Measurements from ENCODE around the gene ALK. TPM values are rescaled to one million over a fixed set of nuclear protein-coding genes. Genes with fewer than 3 reads are reported as not detected.

The ALK gene
- total RNA-seq, 1 donor from 2014 or later: not detected

DNA sequence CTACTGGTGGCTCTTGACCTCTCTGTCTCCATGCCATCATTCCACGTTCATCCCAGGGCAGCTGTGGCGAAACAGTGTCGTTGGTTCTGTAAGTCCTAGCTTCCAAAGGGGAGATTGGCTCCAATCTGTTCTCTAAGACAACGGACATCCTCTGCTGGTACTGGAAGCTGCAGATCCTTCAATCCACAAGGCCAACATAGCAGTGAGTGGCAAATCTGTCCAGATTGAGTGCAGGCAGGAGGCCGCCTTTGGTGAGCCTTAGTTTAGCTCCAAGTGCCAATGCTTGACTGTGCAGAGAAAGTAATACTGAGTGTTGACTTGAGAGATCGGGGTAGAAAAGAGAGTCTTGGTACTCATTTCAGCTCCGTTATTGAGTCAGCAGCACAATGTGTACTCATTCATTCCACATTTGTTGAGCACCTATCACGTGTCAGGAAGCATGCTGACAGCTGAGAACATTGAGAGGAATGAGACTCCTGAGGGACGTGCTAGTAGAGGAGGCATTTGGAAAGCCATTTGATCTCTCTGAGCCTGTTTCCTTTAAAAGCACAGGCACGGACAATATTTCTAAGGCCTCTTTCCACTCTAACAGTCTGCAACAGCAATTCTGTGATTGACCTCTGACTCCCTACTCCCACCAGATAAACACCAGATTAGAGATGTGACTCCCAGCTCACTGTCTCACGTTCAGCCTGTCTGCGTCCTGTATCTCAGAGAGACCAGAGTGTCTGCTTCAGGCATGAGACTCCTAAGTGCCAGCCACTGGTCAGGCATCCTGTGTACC, 500.2 kb downstream of the ALK start:
- intact Hi-C loops (cut with micrococcal nuclease): no loop called here

DNA sequence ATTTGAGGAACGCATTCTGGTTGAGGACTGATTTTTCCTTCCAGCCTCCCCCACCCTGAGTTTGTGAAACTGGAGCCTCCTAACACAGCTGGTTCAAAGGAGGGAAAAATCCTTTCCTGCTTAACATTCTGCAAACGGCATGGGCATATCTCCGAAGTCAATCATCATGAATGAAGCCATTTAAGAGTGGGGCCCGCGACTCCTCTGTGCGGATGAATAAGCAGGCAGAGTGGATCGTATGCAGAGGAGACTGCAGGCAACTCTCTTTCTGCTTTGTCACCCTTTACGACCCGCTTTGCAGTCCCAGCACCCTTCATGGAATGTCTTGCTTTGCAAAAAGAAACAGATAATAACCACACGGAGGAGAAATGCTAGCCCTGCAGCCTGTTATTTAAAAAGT, 500.9 kb downstream of the ALK start:
- intact Hi-C loops (cut with micrococcal nuclease): no loop called here

DNA sequence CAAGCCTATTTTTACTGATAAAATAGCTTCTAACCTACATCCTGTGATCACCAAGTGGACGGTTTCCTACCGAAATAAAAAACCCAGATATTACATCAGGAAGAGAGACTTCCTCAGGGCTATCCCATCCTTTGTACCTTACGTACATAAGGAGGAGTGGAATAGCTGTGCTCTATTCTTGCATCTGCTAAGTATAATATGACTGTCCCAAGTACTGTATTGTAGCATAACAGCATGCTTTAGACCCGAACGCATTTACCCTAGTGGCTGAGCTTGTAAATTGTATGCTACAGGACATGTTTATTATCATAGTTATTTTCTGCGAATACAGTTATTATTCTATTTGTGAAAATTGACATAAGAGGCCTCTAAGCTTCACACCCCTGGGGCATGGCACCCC, 503.8 kb downstream of the ALK start:
- intact Hi-C loops (cut with micrococcal nuclease): no loop called here

DNA sequence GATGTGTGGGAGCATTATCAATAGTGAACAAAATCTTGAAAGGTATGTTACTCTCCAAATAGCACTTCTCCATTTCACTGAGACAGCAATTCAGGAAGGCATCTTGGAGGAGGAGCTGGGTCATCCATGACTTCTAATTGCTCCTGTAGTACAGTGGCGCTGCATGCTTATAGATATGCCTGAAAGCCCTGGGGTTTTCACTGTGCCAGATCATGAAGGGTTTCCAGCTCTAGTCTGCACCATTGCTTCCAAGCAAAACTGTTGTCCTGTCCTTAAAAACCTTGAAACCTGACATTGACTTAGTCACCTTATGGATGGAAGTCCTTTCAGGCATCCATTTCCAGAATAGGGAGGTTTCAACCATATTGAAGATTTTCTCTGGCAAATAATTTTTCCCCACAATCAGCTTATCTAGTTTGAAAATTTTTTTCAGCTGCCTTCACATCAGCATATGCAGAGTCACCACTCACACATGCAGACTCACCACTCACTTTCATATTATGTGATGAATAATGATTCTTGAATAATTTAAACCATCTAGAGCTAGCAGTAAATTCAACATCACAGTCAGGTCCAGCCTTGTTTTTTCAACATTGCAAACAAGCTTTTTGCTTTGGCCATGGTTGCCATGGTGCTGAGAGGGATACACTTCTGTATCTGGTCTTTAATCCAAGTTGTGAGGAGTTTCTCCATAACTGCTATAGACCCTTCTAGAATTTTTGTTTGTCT, 509.0 kb downstream of the ALK start:
- intact Hi-C loops (cut with micrococcal nuclease): no loop called here

DNA sequence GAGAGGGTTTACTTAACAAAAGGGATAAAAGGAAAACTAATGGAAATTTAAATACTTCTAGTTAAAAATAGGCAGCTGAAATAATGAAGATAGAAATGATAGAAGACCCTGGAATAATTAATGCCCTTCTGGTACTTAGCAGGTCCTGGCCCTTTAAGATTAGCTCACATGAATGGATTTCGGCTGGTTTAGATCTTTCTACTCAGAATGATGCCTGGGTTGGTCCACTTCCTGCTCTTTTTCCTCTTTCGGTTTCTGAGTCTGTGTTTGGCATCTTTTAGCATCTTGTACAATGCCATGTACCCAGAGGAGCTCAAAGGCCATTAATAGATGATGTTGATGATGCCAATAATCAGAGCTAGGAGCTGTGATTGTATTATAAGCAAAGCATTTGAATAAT, 515.7 kb downstream of the ALK start:
- intact Hi-C loops (cut with micrococcal nuclease): no loop called here

DNA sequence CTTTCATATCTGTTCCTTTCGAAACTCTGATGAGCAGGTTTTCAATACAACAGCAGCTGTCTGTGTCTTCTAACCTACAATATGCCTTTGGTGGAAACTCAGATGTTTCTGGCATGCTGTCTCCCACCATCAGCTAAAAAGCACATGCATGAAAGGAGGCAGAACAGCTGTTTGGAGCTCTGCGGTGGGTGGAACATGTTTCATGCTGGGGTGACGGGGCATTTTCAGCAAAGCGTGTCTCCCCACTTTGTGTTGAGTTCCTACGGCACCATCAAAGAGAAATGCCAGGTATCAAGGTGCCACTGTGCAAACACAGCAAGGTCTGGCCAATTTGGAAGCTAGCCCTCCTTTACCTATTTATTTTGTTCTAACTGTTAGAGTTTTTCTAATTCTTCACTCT, 516.1 kb downstream of the ALK start:
- intact Hi-C loops (cut with micrococcal nuclease): no loop called here

DNA sequence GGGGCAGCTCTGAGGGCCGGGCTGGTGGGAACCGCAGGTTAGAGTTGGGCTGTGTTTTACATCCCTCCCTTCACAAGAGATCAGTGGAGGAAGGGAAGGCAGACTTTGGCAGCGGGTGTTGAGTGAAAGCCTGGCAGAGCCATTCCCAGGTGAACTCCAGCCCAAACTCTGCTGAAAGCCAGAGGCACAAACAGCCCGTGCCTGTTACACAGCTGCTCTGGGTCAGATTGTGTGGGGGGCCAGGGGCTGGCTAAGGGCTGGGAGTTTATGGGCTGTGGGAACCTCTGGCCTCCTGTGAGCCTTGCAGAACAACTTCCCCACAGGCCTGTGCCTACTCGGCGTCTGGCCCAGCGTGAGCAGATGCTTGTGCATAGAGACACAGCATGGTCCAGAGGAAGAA, 519.4 kb downstream of the ALK start:
- intact Hi-C loops (cut with micrococcal nuclease): no loop called here

DNA sequence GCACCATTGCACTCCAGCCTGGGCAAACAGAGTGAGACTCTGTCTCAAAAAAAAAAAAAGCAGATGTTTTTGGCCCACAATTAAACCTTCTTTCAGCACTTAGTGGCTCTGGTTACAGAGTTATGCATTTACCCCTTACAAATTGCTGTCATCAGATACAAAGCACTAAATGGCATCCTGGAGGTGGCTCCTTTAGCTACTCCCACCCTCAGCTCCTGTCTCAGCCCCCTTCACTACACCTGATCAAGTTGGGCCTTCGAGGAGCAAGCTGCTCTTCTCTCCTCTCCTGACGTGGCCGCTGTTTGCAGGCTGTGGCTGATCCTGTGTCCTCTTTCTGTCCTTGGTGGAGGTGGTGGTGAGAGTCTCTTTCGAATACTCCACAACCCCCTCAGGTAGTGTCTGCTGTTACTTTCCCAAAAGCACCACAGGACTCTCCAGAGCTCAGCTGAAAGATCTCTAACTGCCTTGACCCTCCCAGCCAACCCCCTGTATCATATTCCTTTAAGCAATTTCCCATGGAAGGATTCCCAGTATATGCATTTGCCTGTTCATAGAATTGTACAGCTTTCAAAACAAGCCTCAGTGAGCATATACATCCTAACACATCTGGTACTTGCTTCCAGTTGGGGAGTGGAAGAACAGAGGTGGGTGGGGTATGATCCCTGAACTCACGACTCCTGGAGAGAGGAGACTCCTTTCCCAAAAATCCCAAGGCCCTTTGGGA, 520.3 kb downstream of the ALK start:
- intact Hi-C loops (cut with micrococcal nuclease): no loop called here

DNA sequence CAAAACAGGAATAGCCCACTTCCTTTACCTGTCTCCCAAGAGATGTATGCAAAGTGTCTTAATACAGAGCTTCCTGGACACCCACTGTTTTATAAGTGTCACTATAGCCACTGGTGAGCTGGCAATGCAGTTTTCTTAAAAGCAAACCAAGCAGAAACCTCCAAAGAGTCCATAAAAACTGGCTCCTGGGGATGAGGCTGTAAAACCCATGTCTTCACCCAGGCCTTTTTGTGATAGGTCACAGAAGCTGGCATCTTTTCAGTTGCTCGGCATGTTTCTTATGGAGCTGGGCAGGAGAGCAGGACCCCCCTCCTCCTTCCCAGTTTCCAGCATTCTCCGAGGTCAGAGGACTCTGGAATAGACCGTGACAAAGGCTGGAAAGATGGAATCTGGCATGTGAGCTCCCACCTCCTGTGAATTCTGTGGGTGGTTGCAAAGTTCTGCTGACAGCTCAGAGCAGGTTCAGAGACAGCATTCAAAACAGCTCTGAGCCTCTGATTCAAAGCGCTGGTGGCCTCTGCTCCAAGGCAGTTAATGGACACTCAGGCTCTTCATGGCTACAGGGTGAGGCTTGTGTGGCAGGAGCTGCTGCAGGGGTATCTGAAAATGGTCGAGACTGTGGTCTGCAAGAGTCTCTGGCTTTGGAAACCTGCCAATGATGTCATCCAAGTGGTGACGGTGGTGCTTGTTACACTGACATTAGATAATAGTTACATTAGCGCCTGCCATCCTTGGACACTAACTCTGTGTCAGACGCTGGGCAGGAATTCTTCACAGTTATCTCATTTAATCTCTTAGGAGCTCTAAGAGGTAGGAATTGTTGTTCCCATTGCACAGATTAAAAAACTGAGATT, 522.8 kb downstream of the ALK start:
- intact Hi-C loops (cut with micrococcal nuclease): no loop called here

DNA sequence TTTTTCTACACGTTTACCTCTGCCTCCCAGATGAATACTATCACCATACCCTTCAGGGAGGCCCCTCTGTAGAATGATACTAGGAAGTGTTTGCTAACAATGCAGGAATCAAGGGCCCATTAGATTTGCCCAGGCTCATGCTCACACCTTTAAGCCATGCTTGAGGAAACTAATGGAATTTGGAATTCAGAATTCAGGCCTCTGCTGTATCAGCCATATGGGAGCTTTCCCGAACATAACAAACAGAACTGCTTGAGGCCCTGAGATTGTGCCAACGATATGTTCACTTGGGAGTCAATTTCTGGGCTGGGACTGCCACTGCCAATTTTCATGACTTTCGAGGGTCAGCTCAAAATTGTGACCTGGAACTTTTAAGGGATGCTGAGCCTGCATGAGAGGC, 523.7 kb downstream of the ALK start:
- intact Hi-C loops (cut with micrococcal nuclease): no loop called here

DNA sequence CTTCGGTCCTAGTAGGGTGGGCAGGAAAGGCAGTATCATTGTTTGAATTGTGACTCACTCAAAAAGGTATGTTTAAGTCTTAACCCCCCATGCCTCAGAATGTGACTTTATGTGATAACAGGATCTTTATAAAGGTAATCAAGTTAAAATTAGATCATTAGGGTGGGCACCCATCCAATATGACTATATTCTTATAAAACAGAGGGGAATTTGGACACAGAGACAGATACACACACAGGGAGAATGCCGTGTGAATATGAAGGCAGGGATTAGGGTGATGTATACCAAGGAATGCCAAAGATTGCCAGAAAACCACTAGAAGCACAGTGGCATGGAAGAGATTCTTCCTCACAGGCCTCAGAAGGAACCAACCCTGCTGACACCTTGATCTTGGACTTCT, 524.3 kb downstream of the ALK start:
- intact Hi-C loops (cut with micrococcal nuclease): no loop called here

DNA sequence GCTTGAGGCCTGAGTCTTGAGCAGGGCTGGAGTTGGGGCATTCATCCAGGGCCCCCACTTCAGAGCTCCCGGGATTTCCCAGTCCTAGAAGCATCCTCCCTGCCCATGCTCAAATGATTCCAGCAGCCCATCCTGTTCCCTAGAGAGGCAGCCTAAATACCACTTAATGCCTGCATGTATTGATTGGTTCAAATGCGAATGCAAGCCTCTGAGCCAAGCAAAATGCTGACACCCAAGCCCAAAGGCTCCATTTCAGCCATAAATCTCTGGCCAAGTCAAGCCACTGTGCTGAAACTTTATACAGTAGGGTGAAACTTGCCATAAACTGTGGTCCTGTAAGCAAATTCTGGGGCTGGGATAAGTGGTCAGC, 526.4 kb downstream of the ALK start:
- intact Hi-C loops (cut with micrococcal nuclease): no loop called here

DNA sequence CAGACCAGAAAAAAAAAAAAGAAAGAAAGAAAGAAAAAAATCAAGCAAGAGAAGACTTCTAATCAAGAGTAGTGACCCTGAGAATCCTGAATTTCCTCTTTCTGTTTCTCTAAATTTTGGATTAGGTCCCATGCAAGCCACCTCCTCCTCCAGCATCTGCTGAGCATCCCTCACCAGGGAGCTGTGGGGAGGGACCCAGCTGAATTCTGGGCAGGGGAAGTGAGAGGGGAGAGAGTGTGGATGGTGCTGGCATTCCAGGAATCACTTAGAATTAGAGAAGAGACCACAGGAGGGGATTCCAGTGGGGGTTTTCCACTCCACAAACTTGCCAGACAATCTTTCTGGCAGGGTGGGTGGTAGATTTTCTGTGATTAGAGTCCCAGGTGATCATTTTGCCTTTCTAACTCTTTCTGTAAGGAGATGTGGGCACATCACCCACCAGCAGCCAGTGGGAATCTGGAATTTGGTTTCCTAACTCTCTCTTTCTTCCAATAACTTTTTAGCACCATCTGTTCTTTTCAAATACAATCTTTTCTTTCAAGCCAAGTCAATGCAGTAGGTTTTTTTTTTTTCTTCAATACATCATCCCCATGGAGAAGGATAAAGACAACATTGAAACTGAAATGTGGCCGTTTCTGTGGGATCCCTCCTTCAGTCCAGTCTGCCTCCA, 526.9 kb downstream of the ALK start:
- intact Hi-C loops (cut with micrococcal nuclease): no loop called here

DNA sequence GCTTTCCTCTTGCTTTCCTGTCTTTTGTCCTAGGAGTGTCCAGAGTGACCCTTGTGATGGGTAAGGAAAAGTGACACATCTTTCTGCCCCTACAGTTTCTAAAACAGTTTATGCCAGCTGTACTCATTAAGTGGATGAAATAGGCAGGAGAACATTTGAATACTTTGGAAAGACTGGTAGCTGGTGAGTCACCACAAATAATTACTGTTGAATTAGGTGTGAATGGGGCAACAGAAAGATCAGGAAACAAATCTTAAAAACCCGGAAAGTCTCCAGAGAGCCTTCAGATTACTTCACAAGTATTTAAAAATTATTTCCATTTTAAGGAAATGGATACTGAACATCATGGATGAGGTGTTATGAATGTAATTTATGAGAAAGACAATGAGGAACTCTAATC, 527.7 kb downstream of the ALK start:
- intact Hi-C loops (cut with micrococcal nuclease): no loop called here

DNA sequence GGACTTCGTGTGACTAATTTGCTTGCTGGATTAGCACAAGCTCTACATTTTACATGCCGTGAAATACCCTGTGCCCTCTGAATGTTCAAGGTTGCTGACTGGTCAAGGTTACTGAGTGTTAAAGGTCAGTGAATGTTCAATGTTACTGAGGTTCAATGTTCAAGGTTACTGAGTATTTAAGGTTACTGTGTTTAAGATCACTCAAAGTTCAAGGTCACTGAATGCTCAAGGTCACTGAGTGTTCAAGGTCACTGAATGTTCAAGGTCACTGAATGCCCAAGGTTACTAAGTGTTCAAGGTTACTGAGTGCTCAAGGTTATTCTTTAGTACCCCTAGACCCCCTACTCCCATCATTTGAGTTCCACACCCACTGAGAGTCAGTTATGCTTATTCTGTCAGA, 528.6 kb downstream of the ALK start:
- intact Hi-C loops (cut with micrococcal nuclease): no loop called here

DNA sequence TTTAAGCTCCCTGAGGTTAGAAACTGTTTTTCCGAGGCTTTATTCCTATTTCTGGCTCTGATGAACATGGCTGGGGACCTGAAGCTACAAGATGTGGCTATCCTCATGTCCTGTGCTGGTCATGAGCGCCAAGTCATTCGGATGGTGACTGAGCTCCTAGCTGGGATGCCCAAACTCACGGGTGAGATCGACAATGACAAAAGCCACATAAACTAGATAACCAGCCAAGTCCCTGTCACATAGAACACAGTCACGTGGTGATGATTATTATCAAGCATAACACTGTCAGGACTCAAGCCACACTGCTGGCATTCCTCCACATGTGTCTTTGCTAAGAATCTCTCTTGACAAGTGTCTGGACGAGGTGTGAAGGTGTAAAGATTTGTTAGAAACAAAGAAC, 531.2 kb downstream of the ALK start:
- intact Hi-C loops (cut with micrococcal nuclease): no loop called here

DNA sequence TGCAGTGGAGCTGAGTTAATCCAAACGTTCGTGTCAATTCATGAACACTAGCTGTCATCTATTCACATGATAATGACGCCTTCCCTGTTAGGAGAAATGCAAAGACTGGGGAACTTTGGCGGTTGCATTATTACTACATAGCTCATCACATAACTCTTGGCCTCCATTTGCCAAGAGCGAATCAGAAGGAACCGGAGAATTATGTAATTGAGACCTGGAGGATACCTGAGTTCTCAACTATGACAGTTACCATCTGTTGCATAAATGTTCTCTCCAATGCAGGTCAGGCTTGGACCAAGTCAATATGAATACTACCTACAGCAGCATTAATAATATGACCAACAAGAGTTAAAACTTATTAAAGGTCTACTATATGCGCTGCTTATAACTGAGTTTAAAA, 531.7 kb downstream of the ALK start:
- intact Hi-C loops (cut with micrococcal nuclease): no loop called here

DNA sequence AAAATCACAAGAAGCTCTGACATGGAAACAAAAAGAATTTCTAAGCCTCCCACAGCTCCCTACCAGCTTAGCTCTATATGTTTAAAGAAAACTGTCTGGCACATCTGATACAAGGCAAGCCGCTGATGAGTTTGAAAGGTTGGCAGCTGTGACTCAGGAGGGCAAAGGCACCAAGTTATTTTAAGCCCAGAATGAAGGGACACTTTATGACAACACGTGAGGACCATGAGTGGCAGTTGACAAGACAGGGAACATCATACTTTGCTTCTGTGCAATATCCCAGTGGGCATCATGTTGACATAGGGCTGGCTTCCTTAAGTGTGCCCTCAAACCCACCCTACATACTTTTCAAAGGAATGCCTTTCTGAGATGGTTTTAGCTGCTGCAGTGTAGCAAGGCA, 533.3 kb downstream of the ALK start:
- intact Hi-C loops (cut with micrococcal nuclease): no loop called here

DNA sequence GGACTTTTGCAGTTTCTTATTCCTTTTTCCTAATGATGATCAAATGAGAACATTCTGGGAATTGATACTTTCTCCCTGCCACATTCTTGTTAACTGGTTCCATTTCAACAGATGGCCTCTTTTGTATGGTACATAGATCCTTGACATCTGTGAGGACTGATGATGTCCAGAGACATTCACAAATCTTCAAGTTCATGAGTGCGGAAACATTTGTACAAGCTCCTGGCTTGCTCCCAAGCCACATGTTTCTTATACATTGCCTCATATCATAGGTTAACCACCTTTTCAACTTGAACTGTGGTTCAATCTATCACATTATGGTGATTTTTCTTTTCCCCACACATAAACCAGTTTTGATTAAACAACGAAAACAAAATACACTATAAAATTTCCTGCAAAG, 538.9 kb downstream of the ALK start:
- intact Hi-C loops (cut with micrococcal nuclease): no loop called here

DNA sequence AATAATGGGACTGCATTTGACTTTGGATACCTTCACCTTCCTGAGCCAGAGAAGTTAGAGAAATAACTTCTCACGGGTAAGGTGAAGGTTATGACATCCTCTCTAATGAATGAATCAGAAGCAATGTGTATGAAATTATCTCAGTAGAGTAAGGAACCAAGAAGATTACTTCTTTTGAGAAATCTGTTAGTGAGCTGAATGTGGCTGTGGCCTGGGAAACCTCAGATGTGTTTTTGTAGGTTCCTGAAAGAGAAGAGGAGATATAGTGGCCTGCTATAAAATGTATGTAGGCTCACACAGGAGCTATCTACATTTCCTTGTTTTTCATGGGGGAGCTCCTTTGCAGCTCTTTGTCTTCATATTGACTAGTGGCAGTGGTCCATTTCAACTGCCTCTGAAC, 543.6 kb downstream of the ALK start:
- intact Hi-C loops (cut with micrococcal nuclease): no loop called here

DNA sequence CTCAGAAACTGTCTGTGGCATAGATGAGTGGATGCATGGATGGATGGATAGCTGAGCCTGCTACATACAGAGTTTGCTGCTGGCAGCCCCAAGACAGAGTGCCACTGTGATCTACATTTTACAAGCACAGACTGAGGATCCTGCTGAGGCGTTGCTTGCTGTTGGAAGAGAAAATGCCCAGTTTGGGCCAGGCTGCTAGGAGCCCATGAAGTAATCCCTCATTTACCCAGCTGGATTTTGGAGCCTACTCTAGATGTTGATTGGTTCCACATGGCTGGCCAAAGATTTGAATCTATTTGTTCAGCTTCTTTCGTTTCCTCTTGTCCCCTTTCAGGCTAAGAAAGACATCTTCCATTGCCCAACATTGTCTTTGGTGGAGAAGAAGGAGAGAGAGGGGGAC, 544.8 kb downstream of the ALK start:
- intact Hi-C loops (cut with micrococcal nuclease): no loop called here
